ENCODE results near the gene SPEF2.

The SPEF2 gene, protein sequence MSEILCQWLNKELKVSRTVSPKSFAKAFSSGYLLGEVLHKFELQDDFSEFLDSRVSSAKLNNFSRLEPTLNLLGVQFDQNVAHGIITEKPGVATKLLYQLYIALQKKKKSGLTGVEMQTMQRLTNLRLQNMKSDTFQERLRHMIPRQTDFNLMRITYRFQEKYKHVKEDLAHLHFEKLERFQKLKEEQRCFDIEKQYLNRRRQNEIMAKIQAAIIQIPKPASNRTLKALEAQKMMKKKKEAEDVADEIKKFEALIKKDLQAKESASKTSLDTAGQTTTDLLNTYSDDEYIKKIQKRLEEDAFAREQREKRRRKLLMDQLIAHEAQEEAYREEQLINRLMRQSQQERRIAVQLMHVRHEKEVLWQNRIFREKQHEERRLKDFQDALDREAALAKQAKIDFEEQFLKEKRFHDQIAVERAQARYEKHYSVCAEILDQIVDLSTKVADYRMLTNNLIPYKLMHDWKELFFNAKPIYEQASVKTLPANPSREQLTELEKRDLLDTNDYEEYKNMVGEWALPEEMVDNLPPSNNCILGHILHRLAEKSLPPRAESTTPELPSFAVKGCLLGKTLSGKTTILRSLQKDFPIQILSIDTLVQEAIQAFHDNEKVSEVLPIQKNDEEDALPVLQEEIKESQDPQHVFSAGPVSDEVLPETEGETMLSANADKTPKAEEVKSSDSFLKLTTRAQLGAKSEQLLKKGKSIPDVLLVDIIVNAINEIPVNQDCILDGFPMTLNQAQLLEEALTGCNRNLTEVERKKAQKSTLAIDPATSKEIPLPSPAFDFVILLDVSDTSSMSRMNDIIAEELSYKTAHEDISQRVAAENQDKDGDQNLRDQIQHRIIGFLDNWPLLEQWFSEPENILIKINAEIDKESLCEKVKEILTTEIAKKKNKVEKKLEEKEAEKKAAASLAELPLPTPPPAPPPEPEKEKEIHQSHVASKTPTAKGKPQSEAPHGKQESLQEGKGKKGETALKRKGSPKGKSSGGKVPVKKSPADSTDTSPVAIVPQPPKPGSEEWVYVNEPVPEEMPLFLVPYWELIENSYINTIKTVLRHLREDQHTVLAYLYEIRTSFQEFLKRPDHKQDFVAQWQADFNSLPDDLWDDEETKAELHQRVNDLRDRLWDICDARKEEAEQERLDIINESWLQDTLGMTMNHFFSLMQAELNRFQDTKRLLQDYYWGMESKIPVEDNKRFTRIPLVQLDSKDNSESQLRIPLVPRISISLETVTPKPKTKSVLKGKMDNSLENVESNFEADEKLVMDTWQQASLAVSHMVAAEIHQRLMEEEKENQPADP (N-terminal part only)

DNA sequence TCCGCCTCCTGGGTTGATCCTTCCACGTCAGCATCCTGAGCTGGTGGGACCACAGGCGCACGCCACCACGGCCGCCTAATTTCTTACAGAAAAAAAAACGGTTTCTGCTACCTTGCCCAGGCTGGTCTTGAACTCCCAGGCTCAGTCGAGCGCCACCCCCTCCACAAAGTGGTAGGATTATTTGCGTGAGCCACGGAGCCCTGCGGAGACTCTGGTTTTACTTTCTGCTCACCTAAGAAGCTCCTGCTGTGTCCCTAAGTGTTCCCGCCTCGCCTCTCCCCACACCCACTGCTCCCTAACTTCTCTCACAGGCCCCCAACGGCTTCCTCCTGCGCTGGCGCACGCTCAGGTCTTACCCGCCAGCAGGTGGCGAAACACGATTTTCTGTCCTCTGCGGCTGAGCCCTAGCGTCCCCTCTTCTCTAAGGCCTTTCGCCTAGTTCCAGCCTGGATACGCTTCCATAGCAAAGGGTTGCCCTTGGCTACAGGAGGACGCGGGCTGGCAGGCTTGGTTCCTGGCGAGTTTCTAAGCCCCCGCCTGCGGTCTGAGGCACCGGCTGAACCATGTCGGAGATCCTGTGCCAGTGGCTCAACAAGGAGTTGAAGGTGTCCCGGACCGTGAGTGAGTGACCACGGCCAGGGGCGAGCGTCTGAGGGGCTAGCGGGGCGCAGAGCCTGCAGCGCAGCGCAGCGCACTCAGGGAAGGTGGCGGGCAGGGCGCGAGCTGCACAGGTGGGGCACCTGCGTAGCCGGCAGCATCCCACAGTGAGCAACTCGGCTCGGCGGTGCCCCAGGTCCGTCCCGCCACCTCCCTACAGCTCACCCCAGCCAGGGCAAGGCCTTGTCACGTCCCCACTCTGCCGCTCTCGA lies at the start of gene SPEF2:
TSS of gene SPEF2 (plus strand) at position 429 of the 869 bp plus-strand sequence. CDS start at position 564, 135 bp downstream.
- DNase-seq, result peak; percentile 72

DNA sequence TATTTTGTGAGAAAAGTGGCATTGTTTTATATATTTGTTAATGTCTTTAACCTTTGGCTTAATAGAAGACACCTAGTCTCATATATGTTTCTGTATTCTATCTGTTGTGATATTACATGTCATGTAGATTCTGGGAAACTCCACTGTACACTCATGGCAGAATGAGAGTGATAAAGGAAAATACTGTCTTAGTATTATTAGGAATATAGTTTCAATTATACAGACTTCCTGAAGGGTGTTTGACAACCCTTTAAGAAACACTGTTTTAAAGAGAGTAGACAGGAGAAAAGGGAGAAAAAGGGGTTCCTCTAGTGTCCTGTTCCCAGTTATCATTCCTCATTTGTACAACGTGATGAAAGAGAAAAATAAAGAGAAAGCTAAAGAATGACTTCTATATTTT lies 42.1 kb upstream of the SPEF2 start:
- DNase-seq, result no peak

GRCh38 chr5:35587419-35587818 lies 30.2 kb upstream of the SPEF2 start:
- no peak for DNase-seq

DNA sequence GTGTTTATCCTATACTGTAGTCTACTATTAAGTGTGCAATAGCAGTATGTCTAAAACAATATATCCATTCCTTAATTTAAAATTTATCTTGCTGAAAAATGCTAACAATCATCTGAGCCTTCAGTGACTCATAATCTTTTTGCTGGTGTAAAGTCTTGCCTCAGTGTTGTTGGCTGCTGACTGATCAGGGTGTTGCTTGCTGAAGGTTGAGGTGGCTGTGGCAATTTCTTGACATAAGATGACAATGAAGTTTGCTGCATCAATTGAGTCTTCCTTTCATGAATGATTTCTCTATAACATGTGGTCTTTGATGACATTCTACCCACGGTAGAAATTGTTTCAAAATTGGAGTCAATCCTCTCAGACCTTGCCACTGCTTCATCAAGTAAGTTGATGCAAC lies 24.3 kb upstream of the SPEF2 start:
- DNase-seq, result no peak

DNA sequence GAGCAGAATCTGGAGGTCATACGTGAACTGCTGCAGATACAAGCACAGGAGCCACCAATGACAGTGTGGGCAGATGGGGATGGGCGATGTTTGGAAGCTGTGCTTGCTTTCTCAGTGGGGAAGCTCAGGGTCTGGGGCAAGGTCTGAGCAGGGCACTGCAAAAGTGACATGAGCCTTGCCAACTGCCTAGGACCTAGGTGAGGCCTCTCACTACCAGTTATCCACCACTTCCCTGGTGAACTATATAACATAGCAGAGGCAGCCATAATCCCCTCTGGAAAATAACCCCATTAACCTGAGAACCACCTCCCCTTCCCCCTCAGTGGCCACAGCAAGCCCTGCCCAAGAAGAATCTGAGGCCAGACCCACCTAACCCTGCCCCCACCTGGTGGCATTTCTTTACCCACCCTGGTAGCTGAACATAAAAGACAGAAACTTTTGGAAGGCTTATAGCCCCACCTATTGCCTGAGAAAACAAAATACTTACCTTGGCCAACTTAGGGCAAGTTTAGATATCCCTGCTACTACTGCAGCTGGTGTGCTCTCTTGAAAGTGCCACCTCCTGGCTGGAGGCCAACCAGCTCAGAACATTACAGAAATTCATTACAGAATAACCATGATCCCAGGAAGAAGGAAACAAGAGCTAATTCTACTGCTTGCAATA lies 18.8 kb upstream of the SPEF2 start:
- no peak for DNase-seq

DNA sequence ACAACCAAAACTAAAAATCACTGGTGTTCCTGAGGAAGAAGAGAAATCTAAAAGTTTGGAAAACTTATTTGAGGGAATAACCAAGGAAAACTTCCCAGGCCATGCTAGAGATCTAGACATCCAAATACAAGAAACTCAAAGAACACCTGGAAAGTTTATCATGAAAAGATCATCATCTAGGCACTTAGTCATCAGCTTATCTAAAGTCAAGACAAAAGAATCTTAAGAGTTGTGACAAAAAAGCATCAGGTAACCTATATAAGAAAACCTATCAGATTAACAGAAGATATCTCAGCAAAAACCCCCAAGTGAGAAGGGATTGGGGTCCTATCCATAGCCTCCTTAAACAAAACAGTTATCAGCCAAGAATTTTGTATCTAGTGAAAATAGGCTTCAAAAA lies 17.1 kb upstream of the SPEF2 start:
- DNase-seq, result no peak

GRCh38 chr5:35608881-35609779 lies 8.5 kb upstream of the SPEF2 start:
- DNase-seq, result no peak

DNA sequence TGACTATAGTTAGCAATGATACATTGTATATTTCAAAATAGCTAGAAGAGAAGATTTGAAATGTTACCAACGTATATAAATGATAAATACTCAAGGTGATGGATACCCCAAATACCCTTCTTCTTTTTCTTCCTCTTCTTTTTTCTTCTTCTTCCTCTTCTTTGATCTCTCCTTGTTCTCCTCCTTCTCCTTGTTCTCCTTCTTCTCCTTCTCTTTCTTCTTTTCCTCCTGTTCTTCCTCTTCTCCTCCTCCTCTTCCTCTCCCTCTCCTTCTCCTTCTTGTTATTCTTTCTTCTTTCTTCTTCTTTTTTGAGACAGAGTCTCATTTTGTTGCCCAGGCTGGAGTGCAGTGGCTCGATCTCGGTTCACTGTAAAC lies 616 bp upstream of the SPEF2 start:
- no peak for DNase-seq

GRCh38 chr5:35618304-35618636 lies 607 bp downstream of the SPEF2 start:
- no peak for DNase-seq

- DNase-seq, result no peak
Measured at GRCh38 chr5:35618781-35619180, 1.1 kb downstream of the SPEF2 start.

DNA sequence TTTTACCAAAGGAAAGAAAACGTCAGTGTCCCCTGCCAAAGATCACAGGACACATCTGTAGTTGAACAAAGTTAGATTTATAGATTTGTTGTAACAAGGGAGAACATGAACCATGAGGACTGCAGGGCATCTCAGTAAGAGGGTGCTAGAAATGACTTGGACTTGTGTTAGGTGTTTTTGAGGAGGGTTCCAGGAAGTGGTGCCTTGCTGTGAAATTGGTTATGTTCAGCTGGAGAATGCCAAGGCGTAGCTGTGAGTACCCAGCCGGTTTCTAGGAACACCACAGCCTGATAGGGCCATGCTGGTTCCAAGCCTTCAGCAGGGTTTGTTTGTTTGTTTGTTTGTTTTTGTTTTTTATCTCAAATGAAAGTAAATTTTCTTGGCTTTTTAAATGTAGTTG lies 5.3 kb downstream of the SPEF2 start:
- DNase-seq, result no peak

DNA sequence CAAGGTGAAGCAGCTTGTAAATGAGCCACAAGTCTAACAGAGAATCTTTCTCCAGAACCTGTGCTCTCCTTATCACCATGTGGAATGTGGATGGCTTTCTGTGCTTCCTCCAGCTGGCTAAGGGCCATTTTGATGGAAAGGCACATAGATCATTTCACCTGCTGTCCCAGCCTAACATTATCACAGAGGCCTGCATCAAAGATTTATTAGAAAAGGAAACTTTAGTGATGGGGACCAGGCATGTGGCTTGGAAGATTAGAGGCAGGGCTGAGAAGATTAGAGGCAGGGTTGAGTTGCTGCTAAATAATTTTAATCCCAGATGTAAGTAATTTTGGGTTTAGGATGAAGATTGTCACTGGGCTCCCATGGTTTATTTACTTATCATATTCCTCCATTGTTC lies 6.3 kb downstream of the SPEF2 start:
- DNase-seq, result no peak

GRCh38 chr5:35626108-35626507 lies 8.4 kb downstream of the SPEF2 start:
- no peak for DNase-seq

DNA sequence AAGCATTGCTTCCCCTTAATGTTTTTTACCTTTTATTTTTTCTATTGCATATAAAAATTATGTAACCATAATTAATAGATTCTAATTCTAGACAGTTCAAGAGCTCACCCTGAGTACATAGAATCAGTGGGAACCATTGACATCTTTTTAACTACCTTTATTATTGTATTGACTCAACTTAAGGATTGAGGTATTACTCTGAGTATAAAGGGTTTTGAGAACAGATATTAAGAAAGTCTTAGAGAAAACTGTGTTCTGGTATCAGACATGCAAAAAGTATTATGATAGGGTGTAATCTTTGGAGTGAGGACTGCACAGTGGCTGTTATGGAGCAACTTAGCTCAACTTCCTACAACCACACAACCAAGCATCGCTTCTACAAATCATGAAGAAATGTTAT lies 8.9 kb downstream of the SPEF2 start:
- DNase-seq, result no peak

- DNase-seq, result no peak
Measured at GRCh38 chr5:35634326-35634725, 16.7 kb downstream of the SPEF2 start.

GRCh38 chr5:35640623-35641022 lies 23.0 kb downstream of the SPEF2 start:
- no peak for DNase-seq

- DNase-seq, result no peak
Measured at GRCh38 chr5:35644543-35644942, 26.9 kb downstream of the SPEF2 start.

DNA sequence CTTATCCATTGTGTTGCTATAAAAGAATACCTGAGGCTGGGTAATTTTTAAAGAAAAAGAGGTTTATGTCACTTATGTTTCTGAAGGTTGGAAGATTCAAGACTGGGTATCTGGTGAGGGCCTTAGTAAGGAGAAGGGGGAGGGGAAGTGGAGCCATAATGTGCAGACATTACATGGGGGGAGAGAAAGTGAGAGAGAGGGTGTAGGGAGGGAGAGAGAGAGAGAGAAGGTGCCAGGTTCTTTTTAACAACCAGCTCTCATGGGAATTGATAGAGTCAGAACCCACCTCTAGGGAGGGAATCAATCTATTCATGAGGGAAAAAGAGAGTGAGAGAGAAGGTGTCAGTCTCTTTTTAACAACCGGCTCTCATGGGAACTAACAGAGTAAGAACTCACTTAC lies 29.5 kb downstream of the SPEF2 start:
- no peak for DNase-seq

DNA sequence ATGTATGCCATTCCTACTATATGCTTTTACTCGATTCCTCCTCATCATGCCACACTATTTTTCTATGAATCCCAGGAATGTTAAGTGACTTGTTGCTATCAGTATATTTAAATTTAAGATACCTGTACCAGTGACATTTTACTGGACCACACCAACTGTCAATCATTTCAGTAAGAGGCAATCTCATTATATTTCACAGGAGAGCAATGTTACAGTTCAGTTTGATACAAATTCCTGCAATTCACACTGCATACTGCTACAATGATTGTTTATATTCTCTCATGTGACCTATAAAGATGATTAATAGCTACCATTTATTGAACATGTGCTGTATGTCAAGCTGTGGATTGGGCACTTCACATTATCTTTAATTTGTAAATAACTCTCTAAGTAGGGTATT lies 30.0 kb downstream of the SPEF2 start:
- DNase-seq, result no peak

GRCh38 chr5:35651002-35651756 lies 33.5 kb downstream of the SPEF2 start:
- DNase-seq, result peak; percentile 63
